ENCODE measurements around the gene ACOT4.
"Not testable (repeated sequence)": the region's sequence is repeated elsewhere in the genome, so short reads cannot be mapped to it uniquely, and the experiment has no call there.

The ACOT4 gene, protein sequence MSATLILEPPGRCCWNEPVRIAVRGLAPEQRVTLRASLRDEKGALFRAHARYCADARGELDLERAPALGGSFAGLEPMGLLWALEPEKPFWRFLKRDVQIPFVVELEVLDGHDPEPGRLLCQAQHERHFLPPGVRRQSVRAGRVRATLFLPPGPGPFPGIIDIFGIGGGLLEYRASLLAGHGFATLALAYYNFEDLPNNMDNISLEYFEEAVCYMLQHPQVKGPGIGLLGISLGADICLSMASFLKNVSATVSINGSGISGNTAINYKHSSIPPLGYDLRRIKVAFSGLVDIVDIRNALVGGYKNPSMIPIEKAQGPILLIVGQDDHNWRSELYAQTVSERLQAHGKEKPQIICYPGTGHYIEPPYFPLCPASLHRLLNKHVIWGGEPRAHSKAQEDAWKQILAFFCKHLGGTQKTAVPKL

DNA sequence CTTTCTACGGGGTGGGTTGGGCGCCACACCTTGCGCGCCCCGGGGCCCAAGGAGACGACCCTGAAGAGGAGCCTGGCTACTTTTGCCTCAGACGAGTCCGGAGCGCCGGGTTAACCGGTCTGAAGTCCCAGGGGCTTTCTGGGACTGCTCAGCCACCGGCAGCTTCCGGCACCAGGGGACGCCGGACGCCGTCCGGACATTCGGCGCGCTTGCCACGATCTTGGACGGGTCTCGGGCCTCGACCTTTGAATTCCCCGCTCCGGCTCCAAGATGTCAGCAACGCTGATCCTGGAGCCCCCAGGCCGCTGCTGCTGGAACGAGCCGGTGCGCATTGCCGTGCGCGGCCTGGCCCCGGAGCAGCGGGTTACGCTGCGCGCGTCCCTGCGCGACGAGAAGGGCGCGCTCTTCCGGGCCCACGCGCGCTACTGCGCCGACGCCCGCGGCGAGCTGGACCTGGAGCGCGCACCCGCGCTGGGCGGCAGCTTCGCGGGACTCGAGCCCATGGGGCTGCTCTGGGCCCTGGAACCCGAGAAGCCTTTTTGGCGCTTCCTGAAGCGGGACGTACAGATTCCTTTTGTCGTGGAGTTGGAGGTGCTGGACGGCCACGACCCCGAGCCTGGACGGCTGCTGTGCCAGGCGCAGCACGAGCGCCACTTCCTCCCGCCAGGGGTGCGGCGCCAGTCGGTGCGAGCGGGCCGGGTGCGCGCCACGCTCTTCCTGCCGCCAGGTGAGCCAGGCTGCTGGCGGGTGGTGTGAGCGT, at the start of gene ACOT4:
TSS of gene ACOT4 (plus strand) at position 184 of the 760 bp plus-strand sequence. CDS start at position 271, 87 bp downstream.
- DNase-seq (ENCODE audit: low read depth in 2 of 2) = peak; percentile 43 to 47

DNA sequence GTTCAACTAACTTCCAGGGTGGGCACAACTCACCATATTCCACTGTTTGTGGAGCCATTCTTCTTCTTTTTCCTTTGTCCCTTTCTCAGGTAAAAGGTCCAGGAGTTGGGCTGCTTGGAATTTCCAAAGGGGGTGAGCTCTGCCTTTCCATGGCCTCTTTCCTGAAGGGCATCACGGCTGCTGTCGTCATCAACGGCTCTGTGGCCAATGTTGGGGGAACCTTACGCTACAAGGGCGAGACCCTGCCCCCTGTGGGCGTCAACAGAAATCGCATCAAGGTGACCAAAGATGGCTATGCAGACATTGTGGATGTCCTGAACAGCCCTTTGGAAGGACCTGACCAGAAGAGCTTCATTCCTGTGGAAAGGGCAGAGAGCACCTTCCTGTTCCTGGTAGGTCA, 48.7 kb upstream of the ACOT4 start:
- DNase-seq (ENCODE audit: low read depth in 2 of 2) = not testable (repeated sequence)

DNA sequence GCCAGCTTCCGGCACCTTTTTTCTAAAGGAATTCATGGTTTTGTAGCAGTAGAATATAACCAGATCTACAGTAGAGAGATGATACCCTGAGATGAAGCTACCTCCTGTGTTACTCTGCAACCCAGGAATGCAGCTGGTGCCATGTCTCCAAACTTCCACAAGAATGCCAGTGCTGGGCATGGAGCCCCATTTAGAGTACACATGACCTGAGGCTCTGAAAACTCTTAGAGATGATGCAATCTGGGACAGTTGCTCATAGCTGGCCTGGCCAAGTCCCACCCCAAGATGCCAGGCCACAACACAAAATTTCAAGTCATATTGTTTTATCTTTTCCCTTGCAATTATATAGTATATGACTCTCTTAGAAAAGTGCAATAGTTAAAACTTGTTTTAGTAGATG, 46.3 kb upstream of the ACOT4 start:
- DNase-seq (ENCODE audit: low read depth in 2 of 2) = not testable (repeated sequence)

DNA sequence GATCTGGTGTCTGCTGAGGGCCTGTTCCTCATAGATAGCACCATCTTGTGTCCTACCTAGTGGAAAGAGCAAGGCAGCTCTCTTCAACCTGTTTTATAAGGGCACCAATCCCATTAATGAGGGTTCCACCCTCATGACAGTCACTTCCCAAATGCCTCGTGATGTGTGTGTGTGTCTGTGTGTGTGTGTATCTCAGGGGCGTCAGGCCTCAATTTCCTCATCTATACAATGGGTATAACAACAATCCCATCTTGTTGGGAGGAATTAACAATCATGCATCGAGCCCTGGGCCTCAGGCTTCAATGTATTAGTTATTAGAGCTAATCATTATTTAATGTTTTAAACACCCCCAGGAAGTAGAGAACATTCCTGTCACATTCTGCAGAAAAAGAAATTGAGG, 42.6 kb upstream of the ACOT4 start:
- DNase-seq (ENCODE audit: low read depth in 2 of 2) = not testable (repeated sequence)

DNA sequence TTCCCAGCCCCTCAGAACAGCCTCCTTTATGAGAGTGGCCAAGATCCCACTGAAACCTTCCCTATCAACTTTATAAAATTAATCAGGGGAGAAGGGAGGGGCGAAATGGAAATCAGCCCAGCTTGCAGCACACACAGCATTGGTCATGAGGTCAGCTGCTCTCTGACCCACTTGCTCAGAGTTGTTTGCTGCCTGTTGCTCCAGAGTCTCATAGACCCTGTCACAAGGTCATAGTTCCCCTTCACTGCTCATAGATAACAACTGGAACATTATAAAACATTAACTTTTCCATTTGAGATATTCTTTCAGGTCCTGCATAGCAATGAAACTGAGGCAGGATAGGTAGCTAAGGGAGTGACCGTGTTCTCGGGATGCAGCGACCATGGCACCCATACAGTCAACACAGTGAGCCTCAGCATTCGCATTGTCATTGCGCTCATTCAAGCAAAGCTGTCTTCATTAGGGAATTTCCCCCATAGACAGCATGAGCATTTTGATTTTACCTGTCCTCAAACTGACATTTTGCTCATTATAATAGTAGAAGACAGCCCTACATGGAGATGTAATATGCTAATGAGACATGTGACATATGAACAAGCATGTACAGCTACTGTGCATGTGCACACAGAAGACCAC, 41.7 kb upstream of the ACOT4 start:
- DNase-seq (ENCODE audit: low read depth in 2 of 2) = not testable (repeated sequence)

DNA sequence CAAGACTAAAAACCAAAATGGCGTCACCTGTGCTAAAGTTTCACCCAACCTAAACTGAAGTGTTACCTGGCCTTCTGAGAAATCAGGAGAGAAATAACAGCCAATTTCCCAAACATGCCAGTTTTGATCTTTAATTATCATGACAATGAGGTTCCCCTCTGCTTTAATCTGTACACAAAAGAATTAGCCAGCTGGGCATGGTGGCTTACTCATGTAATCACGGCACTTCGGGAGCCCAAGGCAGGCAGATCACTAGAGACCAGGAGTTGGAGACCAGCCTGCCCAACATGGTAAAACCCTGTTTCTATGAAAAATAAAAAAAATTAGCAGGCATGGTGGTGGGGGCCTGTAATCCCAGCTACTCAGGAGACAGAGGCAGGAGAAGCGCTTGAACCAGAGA, 37.8 kb upstream of the ACOT4 start:
- DNase-seq (ENCODE audit: low read depth in 2 of 2) = no peak

DNA sequence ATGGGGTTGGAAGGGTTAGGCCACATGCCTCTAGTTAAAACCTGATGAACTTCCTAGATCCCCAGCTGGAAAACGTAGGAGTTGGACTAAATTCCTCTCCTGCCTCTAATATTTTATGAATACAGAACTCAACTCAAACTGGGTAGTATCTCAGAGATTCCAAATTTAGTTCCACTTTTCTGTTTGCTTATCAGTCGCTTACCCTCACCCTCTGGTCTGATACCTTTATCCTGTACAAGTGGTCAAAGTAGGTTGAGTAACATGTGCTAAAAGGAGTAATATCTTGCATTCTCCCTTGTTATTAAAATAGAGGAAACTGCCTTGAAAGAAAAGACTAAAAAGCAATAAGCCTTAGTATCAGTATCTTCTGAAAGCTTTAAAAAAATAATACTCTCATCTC, 34.5 kb upstream of the ACOT4 start:
- DNase-seq (ENCODE audit: low read depth in 2 of 2) = not testable (repeated sequence)

DNA sequence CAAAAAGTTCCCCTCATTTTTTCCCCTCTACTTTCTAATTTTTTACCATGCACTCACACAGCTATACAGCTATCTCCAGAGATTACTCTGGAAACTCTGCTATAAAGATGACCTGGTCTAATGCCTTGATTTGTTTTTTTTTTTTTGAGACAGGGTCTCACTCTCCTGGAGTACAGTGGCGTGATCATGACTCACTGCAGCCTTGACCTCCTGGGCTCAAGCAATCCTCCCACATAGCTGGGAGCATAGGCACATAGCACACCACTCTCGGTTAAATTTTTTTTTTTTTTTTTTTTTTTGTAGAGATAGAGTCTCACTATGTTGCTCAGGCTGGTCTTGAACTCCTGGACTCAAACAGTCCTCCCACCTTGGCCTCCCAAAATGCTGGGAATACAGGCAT, 33.4 kb upstream of the ACOT4 start:
- DNase-seq (ENCODE audit: low read depth in 2 of 2) = not testable (repeated sequence)

DNA sequence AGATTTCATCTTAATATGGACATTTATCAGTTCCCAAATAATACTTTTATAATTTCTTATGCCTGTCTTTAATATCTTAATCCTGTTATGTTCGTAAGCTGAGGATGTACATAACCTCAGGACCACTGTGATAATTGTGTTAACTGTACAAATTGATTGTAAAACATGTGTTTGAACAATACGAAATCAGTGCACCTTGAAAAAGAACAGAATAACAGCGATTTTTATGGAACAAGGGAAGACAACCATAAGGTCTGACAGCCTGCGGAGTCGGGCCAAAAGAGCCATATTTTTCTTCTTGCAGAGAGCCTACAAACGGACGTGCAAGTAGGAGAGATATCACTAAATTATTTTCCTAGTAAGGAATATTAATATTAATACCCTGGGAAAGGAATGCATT, 29.4 kb upstream of the ACOT4 start:
- DNase-seq (ENCODE audit: low read depth in 2 of 2) = not testable (repeated sequence)

DNA sequence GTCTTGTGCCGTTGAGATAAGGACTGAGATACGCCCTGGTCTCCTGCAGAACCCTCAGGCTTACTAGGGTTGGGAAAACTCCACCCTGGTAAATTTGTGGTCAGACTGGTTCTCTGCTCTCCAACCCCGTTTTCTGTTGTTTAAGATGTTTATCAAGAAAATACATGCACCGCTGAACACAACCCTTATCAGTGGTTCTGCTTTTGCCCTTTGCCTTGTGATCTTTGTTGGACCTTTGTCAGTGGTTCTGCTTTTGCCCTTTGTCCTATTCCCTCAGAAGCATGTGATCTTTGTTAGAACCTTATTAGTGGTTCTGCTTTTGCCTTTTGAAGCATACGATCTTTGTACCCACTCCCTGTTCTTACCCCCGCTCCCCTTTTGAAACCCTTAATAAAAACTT, 29.0 kb upstream of the ACOT4 start:
- not testable (repeated sequence) for DNase-seq (ENCODE audit: low read depth in 2 of 2)

DNA sequence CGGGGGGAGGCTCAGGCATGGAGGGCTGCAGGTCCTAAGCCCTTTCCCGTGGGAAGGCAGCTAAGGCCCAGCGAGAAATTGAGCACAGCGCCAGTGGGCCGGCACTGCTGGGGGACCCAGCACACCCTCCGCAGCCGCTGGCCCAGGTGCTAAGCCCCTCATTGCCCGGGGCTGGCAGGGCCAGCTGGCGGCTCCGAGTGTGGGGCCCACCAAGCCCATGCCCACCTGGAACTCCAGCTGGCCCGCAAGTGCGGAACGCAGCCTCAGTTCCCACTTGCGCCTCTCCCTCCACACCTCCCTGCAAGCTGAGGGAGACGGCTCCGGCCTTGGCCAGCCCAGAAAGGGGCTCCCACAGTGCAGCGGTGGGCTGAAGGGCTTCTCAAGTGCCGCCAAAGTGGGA, 25.2 kb upstream of the ACOT4 start:
- DNase-seq (ENCODE audit: low read depth in 2 of 2) = not testable (repeated sequence)

DNA sequence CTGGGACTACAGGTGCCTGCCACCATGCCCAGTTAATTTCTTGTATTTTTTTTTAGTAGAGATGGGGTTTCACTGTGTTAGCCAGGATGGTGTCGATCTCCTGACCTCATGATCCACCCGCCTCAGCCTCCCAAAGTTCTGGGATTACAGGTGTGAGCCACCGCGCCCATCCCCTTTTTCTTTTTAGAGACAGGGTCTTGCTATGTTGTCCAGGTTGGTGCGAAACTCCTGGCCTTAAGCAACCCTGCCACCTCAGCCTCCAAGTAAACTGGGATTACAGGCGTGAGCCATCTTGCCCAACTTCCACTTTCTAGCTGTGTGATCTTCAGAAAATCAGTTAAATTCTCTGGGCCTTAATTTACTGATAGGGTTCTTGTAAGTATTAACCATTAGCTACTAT, 24.7 kb upstream of the ACOT4 start:
- DNase-seq (ENCODE audit: low read depth in 2 of 2) = not testable (repeated sequence)

DNA sequence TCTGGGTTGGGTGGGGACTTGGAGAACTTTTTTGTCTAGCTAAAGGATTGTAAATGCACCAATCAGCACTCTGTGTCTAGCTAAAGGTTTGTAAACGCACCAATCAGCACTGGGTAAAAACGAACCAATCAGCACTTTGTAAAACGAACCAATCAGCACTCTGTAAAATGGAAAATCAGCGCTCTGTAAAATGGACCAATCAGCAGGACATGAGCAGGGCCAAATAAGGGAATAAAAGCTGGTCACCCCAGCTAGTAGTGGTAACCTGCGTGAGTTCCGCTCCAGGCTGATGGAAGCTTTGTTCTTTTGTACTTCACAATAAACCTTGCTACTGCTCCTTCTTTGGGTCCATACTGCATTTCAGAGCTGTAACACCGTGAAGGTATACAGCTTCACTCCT, 24.3 kb upstream of the ACOT4 start:
- no peak for DNase-seq (ENCODE audit: low read depth in 2 of 2)

DNA sequence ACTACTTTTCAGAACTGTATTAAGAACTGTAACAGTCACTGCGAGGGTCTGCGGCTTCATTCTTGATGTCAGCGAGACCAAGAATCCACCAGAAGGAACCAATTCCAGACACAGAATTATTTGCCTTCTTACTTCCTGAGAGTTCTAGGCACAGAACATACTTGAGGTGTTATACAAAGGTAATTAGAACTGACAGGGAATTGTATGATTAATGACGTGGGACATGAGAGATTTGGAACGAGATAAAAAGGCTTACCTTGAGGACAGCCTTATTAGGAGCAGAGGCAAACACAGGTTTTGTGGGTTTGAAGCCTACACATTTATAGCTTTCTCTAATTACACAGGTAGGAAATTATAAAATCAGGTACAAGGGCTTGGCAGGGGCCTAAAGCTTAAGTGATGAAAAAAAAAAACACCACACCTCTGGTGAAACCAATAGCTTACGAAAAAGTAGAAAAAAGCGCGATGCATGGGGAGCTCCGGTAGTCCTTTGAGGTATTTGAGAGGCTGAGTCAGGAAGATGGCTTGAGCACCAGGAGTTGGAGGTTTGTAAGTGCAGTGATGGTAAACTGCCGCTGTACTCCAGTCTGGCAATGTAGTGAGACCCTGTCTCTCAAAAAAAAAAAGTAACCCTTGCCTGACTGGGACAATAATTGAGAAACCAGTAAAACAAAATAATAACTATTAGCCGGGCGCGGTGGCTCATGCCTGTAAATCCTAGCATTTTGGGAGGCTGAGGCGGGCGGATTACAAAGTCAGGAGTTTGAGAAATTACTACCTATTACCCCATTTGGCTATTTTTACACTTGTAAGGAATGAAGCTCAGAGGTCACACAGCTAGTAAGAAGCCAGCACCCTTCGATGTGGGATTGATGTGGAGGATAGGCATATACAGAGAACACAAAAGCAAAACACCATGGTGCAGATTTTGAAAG, 23.5 kb upstream of the ACOT4 start:
- no peak for DNase-seq (ENCODE audit: low read depth in 2 of 2)

DNA sequence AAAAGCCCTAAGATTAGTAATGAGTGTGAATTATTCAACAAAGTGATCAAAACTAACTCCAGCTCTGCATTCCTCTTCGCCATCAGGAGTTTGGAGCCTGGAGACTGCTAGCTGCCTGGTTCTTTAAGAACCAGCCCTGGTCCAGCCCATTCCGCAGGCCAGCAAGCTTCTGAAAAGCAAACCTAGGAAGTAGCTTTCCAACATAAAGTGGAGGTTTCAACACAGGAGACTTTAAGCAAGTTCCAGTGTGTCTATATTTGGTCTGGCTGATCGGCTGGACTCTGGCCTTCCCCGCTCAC, 22.8 kb upstream of the ACOT4 start:
- DNase-seq (ENCODE audit: low read depth in 2 of 2) = not testable (repeated sequence)

DNA sequence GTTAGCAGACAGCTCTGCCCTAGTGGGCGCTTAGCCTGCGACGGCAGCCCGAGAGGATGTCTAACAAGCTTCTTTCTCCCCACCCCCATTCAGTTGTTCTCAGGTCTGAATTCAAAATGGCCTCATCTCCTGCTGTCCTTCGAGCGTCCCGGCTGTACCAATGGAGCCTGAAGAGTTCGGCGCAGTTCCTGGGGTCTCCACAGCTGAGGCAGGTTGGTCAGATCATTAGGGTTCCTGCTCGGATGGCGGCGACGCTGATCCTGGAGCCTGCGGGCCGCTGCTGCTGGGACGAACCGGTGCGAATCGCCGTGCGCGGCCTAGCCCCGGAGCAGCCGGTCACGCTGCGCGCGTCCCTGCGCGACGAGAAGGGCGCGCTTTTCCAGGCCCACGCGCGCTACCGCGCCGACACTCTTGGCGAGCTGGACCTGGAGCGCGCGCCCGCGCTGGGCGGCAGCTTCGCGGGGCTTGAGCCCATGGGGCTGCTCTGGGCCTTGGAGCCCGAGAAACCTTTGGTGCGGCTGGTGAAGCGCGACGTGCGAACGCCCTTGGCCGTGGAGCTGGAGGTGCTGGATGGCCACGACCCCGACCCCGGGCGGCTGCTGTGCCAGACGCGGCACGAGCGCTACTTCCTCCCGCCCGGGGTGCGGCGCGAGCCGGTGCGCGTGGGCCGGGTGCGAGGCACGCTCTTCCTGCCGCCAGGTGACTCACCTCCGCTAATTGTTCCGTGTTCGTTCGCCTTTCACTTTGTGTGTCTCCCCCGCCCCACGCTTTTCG, 22.3 kb upstream of the ACOT4 start, which contains the start of gene ACOT2:
TSS of gene ACOT2 (plus strand) at position 29 of the 774 bp plus-strand sequence. CDS start at position 57, 28 bp downstream.
- DNase-seq (ENCODE audit: low read depth in 2 of 2) = peak; percentile 81 to 86

DNA sequence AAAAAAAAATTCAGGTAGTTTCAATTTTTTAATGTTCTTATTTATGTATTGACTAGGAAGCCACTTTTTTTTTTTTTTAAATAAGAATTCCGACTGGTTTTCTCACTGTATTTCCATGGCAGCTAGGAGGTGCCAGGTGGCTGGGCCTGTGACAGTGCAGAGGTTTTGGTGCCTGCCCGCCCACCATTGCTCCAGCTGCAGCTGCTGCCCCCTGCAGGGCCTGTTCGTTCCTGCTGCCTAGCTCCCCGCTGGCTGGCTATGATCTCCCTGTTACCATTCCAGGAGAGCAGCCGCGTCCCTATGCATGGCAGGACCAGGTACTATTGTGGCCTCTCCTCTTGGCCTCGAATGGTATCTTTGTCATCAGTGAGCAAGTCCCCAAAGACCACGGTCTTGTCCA, 20.8 kb upstream of the ACOT4 start:
- DNase-seq (ENCODE audit: low read depth in 2 of 2) = peak; percentile 38 to 62

DNA sequence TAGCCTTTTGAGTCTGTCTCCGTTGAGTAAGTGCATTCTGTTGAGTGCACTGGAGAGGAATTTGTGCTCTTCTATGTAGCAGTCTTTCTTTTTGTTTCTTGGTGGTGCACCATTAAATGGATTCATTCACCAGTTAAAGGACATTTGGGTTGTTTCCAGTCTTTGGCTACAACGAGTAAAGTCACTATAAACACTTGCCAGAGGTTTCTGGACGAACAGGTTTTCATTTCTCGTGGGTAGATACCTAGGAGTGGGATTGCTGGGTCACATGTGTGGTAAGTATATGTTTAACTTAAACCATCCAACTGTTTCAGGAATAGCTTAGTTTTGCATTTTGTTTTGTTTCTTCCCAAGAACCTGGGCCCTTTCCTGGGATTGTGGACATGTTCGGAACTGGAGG, 18.6 kb upstream of the ACOT4 start:
- not testable (repeated sequence) for DNase-seq (ENCODE audit: low read depth in 2 of 2)

DNA sequence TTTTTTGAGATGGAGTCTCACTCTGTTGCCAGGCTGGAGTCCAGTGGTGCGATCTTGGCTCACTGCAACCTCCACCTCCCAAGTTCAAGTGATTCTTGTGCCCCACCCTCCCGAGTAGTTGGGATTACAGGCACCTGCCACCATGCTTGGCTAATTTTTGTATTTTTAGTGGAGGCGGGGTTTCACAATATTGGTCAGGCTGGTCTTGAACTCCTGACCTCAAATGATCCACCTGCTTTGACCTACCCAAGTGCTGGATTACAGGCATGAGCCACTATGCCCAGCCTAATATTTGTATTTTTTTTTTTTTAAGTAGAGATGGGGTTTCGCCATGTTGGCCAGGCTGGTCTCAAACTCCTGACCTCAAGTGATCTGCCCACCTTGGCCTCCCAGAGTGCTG, 17.9 kb upstream of the ACOT4 start:
- DNase-seq (ENCODE audit: low read depth in 2 of 2) = not testable (repeated sequence)

DNA sequence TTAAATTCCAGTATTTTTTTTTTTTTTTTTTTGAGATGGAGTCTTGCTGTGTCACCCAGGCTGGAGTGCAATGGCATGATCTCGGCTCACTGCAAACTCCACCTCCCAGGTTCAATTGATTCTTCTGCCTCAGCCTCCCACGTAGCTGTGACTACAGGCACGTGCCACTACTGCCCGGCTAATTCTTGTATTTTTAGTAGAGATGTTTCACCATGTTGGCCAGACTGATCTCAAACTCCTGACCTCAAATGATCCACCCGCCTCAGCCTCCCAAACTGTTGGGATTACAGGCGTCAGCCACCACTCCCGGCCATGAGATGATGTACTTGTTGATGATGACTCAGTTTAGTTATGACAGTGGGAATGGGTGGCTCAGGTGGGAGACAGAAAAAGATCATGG, 17.4 kb upstream of the ACOT4 start:
- not testable (repeated sequence) for DNase-seq (ENCODE audit: low read depth in 2 of 2)

DNA sequence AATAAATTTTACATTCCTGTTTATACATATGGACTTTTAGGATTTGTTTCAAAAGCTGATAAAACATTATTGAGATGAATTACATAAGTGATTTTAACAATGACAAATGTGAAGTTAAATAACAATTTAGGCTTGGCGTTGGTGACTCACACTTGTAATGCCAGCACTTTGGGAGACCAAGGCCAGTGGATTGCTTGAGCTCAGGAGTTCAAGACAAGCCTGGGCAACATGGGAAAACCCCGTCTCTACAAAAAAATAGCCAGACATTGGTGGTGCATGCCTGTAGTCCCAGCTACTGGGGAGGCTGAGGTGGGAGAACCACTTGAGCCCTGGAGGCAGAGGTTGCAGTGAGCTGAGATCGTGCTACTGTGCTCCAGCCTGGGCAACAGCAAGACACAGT, 15.3 kb upstream of the ACOT4 start:
- no peak for DNase-seq (ENCODE audit: low read depth in 2 of 2)
